ENCODE data around the gene SLC25A21. TPM values are rescaled to one million over a fixed set of nuclear protein-coding genes. Genes with fewer than 3 reads are reported as not detected.

Gene SLC25A21
- total and polyA plus RNA-seq, 2 of the 13 experiments (the other 11 are each of a cell fraction or from before 2014, with no cell fraction given): 1.9 to 2.9 TPM

- Histone ChIP-seq H3K79me2 (ENCODE audit: insufficient read depth, low read length) (no peaks in the 10 kb centered on the region), H3K4me2 (ENCODE audit: low read depth, low read length) (no peak overlapping the region), H4K20me1 (ENCODE audit: insufficient read depth, low read length) (no peaks in the 10 kb centered on the region), H3K27me3 (ENCODE audit: control insufficient read depth in 1 of 2, insufficient read depth in 2 of 2, low read length in 2 of 2) (no peaks in the 10 kb centered on the region), H3K9me3 (ENCODE audit: low read length) (no peaks in the 10 kb centered on the region), H2AFZ (ENCODE audit: low read length) (no peak overlapping the region), H3K4me3 (replicated peaks in 1 of 3; ENCODE audit: insufficient read depth in 1 of 3, low read depth in 2 of 3, low read length in 3 of 3) (no peak overlapping the region), H3K27ac (ENCODE audit: extremely low read length, insufficient read depth, low read length) (no peak overlapping the region), H3K9ac (ENCODE audit: insufficient read depth, low read depth, low read length) (no peak overlapping the region), H3K36me3 (replicated peaks in 1 of 2; ENCODE audit: control insufficient read depth in 1 of 2, insufficient read depth in 2 of 2, low read length in 2 of 2) (no peaks in the 10 kb centered on the region), H3K4me1 (ENCODE audit: insufficient read depth, low read length) (no peaks in the 10 kb centered on the region)
- DNase-seq (ENCODE audit: low spot score) (no peak), FAIRE-seq (no peak), ATAC-seq (no peak)
- ChIA-PET POLR2A (no interaction called here), CTCF (ENCODE audit: low intra/inter-chr PET ratio, low total read pairs) (no interaction called here)
- no TSS peak for BruUV-seq (replicated peaks)
- WGBS (ENCODE audit: low lambda C conversion rate): 21% methylated on average over 3 of the region's 3 CpGs
- no peak for TF ChIP-seq AHR (CRISPR knock-in tag; IDR thresholded peaks at IDR 0.05)
- no peak for TF ChIP-seq ZNF124 (CRISPR knock-in tag; IDR thresholded peaks at IDR 0.05)
- TF ChIP-seq THRA (CRISPR knock-in tag; IDR thresholded peaks at IDR 0.05; ENCODE audit: borderline replicate concordance): no peak
- TF ChIP-seq ZSCAN22 (CRISPR knock-in tag; IDR thresholded peaks at IDR 0.05): no peak
- TF ChIP-seq, protein P1, sequence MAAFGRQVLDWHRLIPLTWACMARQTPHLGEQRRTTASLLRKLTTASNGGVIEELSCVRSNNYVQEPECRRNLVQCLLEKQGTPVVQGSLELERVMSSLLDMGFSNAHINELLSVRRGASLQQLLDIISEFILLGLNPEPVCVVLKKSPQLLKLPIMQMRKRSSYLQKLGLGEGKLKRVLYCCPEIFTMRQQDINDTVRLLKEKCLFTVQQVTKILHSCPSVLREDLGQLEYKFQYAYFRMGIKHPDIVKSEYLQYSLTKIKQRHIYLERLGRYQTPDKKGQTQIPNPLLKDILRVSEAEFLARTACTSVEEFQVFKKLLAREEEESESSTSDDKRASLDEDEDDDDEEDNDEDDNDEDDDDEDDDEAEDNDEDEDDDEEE (CRISPR knock-in tag; IDR thresholded peaks at IDR 0.05): no peak
- TF ChIP-seq PHF20 (CRISPR knock-in tag; IDR thresholded peaks at IDR 0.05): no peak
- TF ChIP-seq FOXJ3 (CRISPR knock-in tag; IDR thresholded peaks at IDR 0.05; ENCODE audit: borderline replicate concordance): no peak
- TF ChIP-seq, protein P2, sequence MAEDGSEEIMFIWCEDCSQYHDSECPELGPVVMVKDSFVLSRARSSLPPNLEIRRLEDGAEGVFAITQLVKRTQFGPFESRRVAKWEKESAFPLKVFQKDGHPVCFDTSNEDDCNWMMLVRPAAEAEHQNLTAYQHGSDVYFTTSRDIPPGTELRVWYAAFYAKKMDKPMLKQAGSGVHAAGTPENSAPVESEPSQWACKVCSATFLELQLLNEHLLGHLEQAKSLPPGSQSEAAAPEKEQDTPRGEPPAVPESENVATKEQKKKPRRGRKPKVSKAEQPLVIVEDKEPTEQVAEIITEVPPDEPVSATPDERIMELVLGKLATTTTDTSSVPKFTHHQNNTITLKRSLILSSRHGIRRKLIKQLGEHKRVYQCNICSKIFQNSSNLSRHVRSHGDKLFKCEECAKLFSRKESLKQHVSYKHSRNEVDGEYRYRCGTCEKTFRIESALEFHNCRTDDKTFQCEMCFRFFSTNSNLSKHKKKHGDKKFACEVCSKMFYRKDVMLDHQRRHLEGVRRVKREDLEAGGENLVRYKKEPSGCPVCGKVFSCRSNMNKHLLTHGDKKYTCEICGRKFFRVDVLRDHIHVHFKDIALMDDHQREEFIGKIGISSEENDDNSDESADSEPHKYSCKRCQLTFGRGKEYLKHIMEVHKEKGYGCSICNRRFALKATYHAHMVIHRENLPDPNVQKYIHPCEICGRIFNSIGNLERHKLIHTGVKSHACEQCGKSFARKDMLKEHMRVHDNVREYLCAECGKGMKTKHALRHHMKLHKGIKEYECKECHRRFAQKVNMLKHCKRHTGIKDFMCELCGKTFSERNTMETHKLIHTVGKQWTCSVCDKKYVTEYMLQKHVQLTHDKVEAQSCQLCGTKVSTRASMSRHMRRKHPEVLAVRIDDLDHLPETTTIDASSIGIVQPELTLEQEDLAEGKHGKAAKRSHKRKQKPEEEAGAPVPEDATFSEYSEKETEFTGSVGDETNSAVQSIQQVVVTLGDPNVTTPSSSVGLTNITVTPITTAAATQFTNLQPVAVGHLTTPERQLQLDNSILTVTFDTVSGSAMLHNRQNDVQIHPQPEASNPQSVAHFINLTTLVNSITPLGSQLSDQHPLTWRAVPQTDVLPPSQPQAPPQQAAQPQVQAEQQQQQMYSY (CRISPR knock-in tag; IDR thresholded peaks at IDR 0.05): no peak
- TF ChIP-seq PAX8 (CRISPR knock-in tag; IDR thresholded peaks at IDR 0.05; ENCODE audit: borderline replicate concordance): no peak
- TF ChIP-seq ZNF552 (CRISPR knock-in tag; IDR thresholded peaks at IDR 0.05; ENCODE audit: borderline replicate concordance): no peak
- no peak for TF ChIP-seq MIER2 (CRISPR knock-in tag; IDR thresholded peaks at IDR 0.05)
- no peak for TF ChIP-seq MEF2D (CRISPR knock-in tag; IDR thresholded peaks at IDR 0.05)
- no peak for TF ChIP-seq KLF16 (CRISPR knock-in tag; IDR thresholded peaks at IDR 0.05)
- no peak for TF ChIP-seq BRF2 (CRISPR knock-in tag; IDR thresholded peaks at IDR 0.05)
- no peak for TF ChIP-seq ZBTB33 (CRISPR knock-in tag; IDR thresholded peaks at IDR 0.05)
- intact Hi-C loops (cut with micrococcal nuclease; ENCODE audit: unreplicated experiment) (no loop called here), in situ Hi-C loops (cut with HindIII; ENCODE audit: extremely low pct_ligation_motif_present, low pct_unique_long_range_greater_than_20kb) (no loop called here)
These were observed 342.9 kb downstream of the SLC25A21 start for GRCh38 chr14:36829547-36829946.
